Lower leg skin (tissue), 4 donors: ENCODE data around the gene C1orf159. TPM values are rescaled to one million over a fixed set of nuclear protein-coding genes. Genes with fewer than 3 reads are reported as not detected.
"Not testable (repeated sequence)": the region's sequence is repeated elsewhere in the genome, so short reads cannot be mapped to it uniquely, and the experiment has no call there.

Source experiments
- DNase-seq, 2 donors: peaks; one replicate each; pipeline ENCODE4 v3.0.0-alpha.2; 2019; ENCODE audit warnings: low spot score in 2 of 2
- H3K4me3 ChIP-seq: fragments of 200-600 bp; sonication (generic); 2 replicates; pipeline ENCODE4 v1.5.1; 2017; ENCODE audit warnings: mild to moderate bottlenecking, low read depth; ENCODE audit not compliant: poor library complexity, severe bottlenecking
- CTCF ChIP-seq, 3 donors: fragments of 450-650 bp; IDR thresholded peaks; one replicate each; pipeline ENCODE4 v1.5.1; 2016; ENCODE audit warnings: antibody characterized with exemption in 3 of 3, mild to moderate bottlenecking in 3 of 3, moderate library complexity in 2 of 3
- POLR2A ChIP-seq, 2 donors: fragments of 450-650 bp; IDR thresholded peaks; one replicate each; pipeline ENCODE4 v1.6.1; 2016 to 2017; ENCODE audit warnings: antibody characterized with exemption in 2 of 2, mild to moderate bottlenecking in 1 of 2, moderate library complexity in 1 of 2
- WGBS, 2 donors: methylation state at CpG; one replicate each; pipeline ENCODE4 v1.1.5; 2018; 5-methylcytosine and 5-hydroxymethylcytosine counted together
- intact Hi-C: fragments of 100-400 bp; cut with DNase I; formaldehyde crosslinking; loops from one replicate; pipeline ENCODE4 v1.15.0; 2023; ENCODE audit warnings: low total_unique reads
- total RNA-seq, 4 donors: library from RNA; depleted of rRNA; stranded (reverse); fragments of >200 nt; gene quantifications; one replicate each; pipeline ENCODE4 v1.1.0, GENCODE V29; 2016

Gene C1orf159
- total RNA-seq, 4 donors from 2014 or later: 16.1 to 36.0 (median 21.5) TPM

- TF ChIP-seq POLR2A (IDR thresholded peaks at IDR 0.05): no peak
- TF ChIP-seq CTCF (IDR thresholded peaks at IDR 0.05): no peak
- WGBS, 2 donors: 0 to 2% methylated on average over 13 to 17 of the region's 75 CpGs
- H3K4me3 ChIP-seq: no peak overlapping the region
- peak; percentile 49 to 93 for DNase-seq
- intact Hi-C loops: no loop called here
Measured at GRCh38 chr1:1069056-1069710, 46.7 kb downstream of the C1orf159 start.

- no peak for DNase-seq
- intact Hi-C loops: no loop called here
Measured at GRCh38 chr1:1068517-1069055, 47.3 kb downstream of the C1orf159 start.

GRCh38 chr1:1067860-1068516, 47.9 kb downstream of the C1orf159 start:
- WGBS, 2 donors: 24 to 28% methylated on average over 31 of the region's 32 CpGs
- H3K4me3 ChIP-seq: no peak overlapping the region
- intact Hi-C loops: no loop called here
- no peak for DNase-seq
- TF ChIP-seq POLR2A (IDR thresholded peaks at IDR 0.05) (no peak), CTCF (IDR thresholded peaks at IDR 0.05) (no peak)

More at GRCh38 chr1:1068517-1069055, 47.3 kb downstream of the C1orf159 start:
- TF ChIP-seq CTCF (IDR thresholded peaks at IDR 0.05) (no peak), POLR2A (IDR thresholded peaks at IDR 0.05) (no peak)
- no peak overlapping the region for H3K4me3 ChIP-seq
- WGBS, 2 donors: 0 to 1% methylated on average over 26 to 32 of the region's 55 CpGs

GRCh38 chr1:1067284-1067859, 48.5 kb downstream of the C1orf159 start:
- TF ChIP-seq POLR2A (IDR thresholded peaks at IDR 0.05) (no peak), CTCF (IDR thresholded peaks at IDR 0.05) (no peak)
- 67 to 82% methylated on average over 37 to 54 of the region's 54 CpGs for WGBS, 2 donors
- intact Hi-C loops: no loop called here
- no peak for DNase-seq
- H3K4me3 ChIP-seq: no peak overlapping the region

- TF ChIP-seq POLR2A (IDR thresholded peaks at IDR 0.05) (no peak), CTCF (IDR thresholded peaks at IDR 0.05) (no peak)
- 53 to 63% methylated on average over 22 to 26 of the region's 27 CpGs for WGBS, 2 donors
- DNase-seq: no peak
- intact Hi-C loops: no loop called here
- no peak overlapping the region for H3K4me3 ChIP-seq
Measured at GRCh38 chr1:1066403-1067283, 49.2 kb downstream of the C1orf159 start.

GRCh38 chr1:1065940-1066304, 50.0 kb downstream of the C1orf159 start:
- 69% methylated on average over 11 of the region's 11 CpGs for WGBS, 2 donors
- DNase-seq, intact Hi-C loops, H3K4me3 ChIP-seq: not testable (repeated sequence)
